ENCODE data around the gene GNL3.

The GNL3 gene

GRCh38 chr3:52721730-52722008 is 35.8 kb downstream of the GNL3 start:
- no peaks in the 10 kb centered on the region for H4K20me1 ChIP-seq (ENCODE audit: insufficient read depth, low read length)
- H3K4me3 ChIP-seq (ENCODE audit: low read depth, low read length, poor library complexity, severe bottlenecking): no peak overlapping the region
- H3K9me2 ChIP-seq (ENCODE audit: low read depth, low read length): no peaks in the 10 kb centered on the region
- 0 out of 2 replicates have a peak, but pooled peaks cover 3% of the 10 kb centered on the region for H3K9me3 ChIP-seq (ENCODE audit: low read length)
- no peak overlapping the region for H3K4me2 ChIP-seq (ENCODE audit: low read length)
- H3K9ac ChIP-seq (ENCODE audit: low read length): no peak overlapping the region
- H3K27ac ChIP-seq (ENCODE audit: low read depth, low read length, poor library complexity, severe bottlenecking): no peak overlapping the region
- H3K36me3 ChIP-seq (ENCODE audit: insufficient read depth, low read length): peaks cover 21% of the 10 kb centered on the region
- H3K79me2 ChIP-seq (ENCODE audit: insufficient read depth, low read length): no peaks in the 10 kb centered on the region
- TF ChIP-seq CTCF (IDR thresholded peaks at IDR 0.05; ENCODE audit: low read length): no peak
- TF ChIP-seq EZH2 (IDR thresholded peaks at IDR 0.05; ENCODE audit: borderline replicate concordance, low read length): no peak
- no peaks in the 10 kb centered on the region for H3K27me3 ChIP-seq (ENCODE audit: insufficient read depth, low read length)
- H2AFZ ChIP-seq (ENCODE audit: low read length): no peak overlapping the region
- no peaks in the 10 kb centered on the region for H3F3A ChIP-seq (ENCODE audit: insufficient read depth, low read length)
- H3K4me1 ChIP-seq (ENCODE audit: insufficient read depth, low read length, severe bottlenecking): no peaks in the 10 kb centered on the region

- no peak overlapping the region for H3K9ac ChIP-seq (ENCODE audit: low read length)
- H3K4me1 ChIP-seq (ENCODE audit: insufficient read depth, low read length, severe bottlenecking): no peaks in the 10 kb centered on the region
- no peak overlapping the region for H3K4me2 ChIP-seq (ENCODE audit: low read length)
- H3K4me3 ChIP-seq (ENCODE audit: low read depth, low read length, poor library complexity, severe bottlenecking): no peak overlapping the region
- no peaks in the 10 kb centered on the region for H3K9me2 ChIP-seq (ENCODE audit: low read depth, low read length)
- no peaks in the 10 kb centered on the region for H4K20me1 ChIP-seq (ENCODE audit: insufficient read depth, low read length)
- H3K27me3 ChIP-seq (ENCODE audit: insufficient read depth, low read length): no peaks in the 10 kb centered on the region
- no peak overlapping the region for H2AFZ ChIP-seq (ENCODE audit: low read length)
- H3K79me2 ChIP-seq (ENCODE audit: insufficient read depth, low read length): no peaks in the 10 kb centered on the region
- TF ChIP-seq EZH2 (IDR thresholded peaks at IDR 0.05; ENCODE audit: borderline replicate concordance, low read length) (no peak), CTCF (IDR thresholded peaks at IDR 0.05; ENCODE audit: low read length) (no peak)
- H3F3A ChIP-seq (ENCODE audit: insufficient read depth, low read length): no peaks in the 10 kb centered on the region
- 0 out of 2 replicates have a peak, but pooled peaks cover 3% of the 10 kb centered on the region for H3K9me3 ChIP-seq (ENCODE audit: low read length)
- no peak overlapping the region for H3K27ac ChIP-seq (ENCODE audit: low read depth, low read length, poor library complexity, severe bottlenecking)
- peaks cover 21% of the 10 kb centered on the region for H3K36me3 ChIP-seq (ENCODE audit: insufficient read depth, low read length)
These were observed 36.7 kb downstream of the GNL3 start for GRCh38 chr3:52722491-52722890.

- no peaks in the 10 kb centered on the region for H3K27me3 ChIP-seq (ENCODE audit: insufficient read depth, low read length)
- H3F3A ChIP-seq (ENCODE audit: insufficient read depth, low read length): no peaks in the 10 kb centered on the region
- H3K36me3 ChIP-seq (ENCODE audit: insufficient read depth, low read length): peaks cover 16% of the 10 kb centered on the region
- no peaks in the 10 kb centered on the region for H3K9me2 ChIP-seq (ENCODE audit: low read depth, low read length)
- H3K4me3 ChIP-seq (ENCODE audit: low read depth, low read length, poor library complexity, severe bottlenecking): no peak overlapping the region
- no peak overlapping the region for H3K27ac ChIP-seq (ENCODE audit: low read depth, low read length, poor library complexity, severe bottlenecking)
- no peak overlapping the region for H3K9ac ChIP-seq (ENCODE audit: low read length)
- peaks cover 6% of the 10 kb centered on the region; the same call in 1 of the 2 replicates for H3K9me3 ChIP-seq (ENCODE audit: low read length)
- H3K4me1 ChIP-seq (ENCODE audit: insufficient read depth, low read length, severe bottlenecking): no peaks in the 10 kb centered on the region
- no peaks in the 10 kb centered on the region for H3K79me2 ChIP-seq (ENCODE audit: insufficient read depth, low read length)
- no peak overlapping the region for H2AFZ ChIP-seq (ENCODE audit: low read length)
- no peak for TF ChIP-seq EZH2 (IDR thresholded peaks at IDR 0.05; ENCODE audit: borderline replicate concordance, low read length)
- no peak for TF ChIP-seq CTCF (IDR thresholded peaks at IDR 0.05; ENCODE audit: low read length)
- no peaks in the 10 kb centered on the region for H4K20me1 ChIP-seq (ENCODE audit: insufficient read depth, low read length)
- H3K4me2 ChIP-seq (ENCODE audit: low read length): no peak overlapping the region
These were observed 38.1 kb downstream of the GNL3 start for GRCh38 chr3:52723935-52724334.
